Neural crest cell (in vitro differentiated cells): ENCODE measurements around the gene RPS14. TPM values are rescaled to one million over a fixed set of nuclear protein-coding genes. Genes with fewer than 3 reads are reported as not detected.

Source experiments
- DNase-seq: peaks from one replicate; pipeline ENCODE4 v3.0.0; 2021; ENCODE audit warnings: low read depth, mixed read lengths, low spot score
- H3K27ac Mint-ChIP-seq: one replicate; pipeline ENCODE4 v1.8.0; 2021; ENCODE audit warnings: mild to moderate bottlenecking, mixed read lengths; ENCODE audit not compliant: unreplicated experiment
- H3K27me3 Mint-ChIP-seq: 2 replicates; pipeline ENCODE4 v1.8.0; 2021; ENCODE audit warnings: low read depth, mild to moderate bottlenecking, mixed read lengths
- H3K36me3 Mint-ChIP-seq: 2 replicates; pipeline ENCODE4 v1.8.0; 2021; ENCODE audit warnings: low read depth, mild to moderate bottlenecking, mixed read lengths
- H3K4me1 Mint-ChIP-seq: 2 replicates; pipeline ENCODE4 v1.8.0; 2021; ENCODE audit warnings: mixed read lengths
- H3K4me3 Mint-ChIP-seq: one replicate; pipeline ENCODE4 v1.8.0; 2021; ENCODE audit warnings: mild to moderate bottlenecking, mixed read lengths
- H3K9me3 Mint-ChIP-seq: 2 replicates; pipeline ENCODE4 v1.8.0; 2021; ENCODE audit warnings: mixed read lengths
- total RNA-seq: library from RNA; stranded (reverse); gene quantifications from 2 replicates; pipeline ENCODE4 v1.2.1, GENCODE V29; 2021
- TF ChIP-seq, protein P1 (sequence below): fragments of 200-600 bp; sonication (generic); conservative IDR thresholded peaks from 2 replicates; pipeline ENCODE4 v1.5.0; 2021; ENCODE audit warnings: antibody characterized with exemption, mild to moderate bottlenecking

The RPS14 gene
- total RNA-seq, 1 donor from 2014 or later: 2,170 TPM

DNA sequence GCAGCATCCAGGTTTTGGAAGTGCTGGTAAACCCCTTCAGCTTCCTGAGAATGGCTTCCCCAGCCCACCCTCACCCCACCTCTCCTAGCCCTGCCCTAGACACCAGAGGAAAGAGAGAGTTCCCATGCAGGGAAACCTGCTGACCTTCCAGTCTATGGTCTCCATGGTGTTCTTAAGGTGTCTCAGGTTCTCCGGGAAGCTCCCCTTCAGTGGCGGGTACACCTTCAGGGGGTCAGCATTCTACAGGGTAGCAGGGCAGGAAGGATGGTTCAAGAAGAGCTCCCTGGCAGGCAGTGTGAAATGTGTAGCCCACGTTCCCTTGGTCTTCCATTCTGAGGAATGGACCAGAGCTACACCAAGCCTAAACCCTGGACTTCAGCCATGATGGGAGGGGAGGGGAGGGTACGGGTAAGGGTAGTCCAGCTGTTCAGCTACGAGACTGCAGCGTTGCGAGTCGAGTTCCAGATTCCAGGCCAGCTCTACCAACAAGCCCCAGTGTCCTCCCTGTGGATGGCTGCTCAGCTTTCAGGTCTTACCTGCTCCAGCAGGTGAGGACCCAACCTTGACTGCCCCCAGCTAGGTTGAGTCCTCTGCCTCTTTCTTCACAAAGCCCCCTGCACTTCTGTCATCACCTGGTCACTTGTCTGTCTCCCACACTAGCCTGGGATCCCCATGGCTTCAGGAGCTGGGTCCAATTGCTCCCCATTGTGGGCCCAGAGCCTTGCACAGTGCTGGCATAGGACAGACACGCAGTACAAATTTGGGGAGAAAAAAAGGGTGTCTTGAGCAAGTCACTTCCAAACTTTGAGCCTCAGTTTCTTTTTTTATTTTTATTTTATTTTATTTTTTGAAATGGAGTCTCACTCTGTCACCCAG is 44.4 kb downstream of the RPS14 start:
- no peak for DNase-seq
- H3K4me1 Mint-ChIP-seq: peaks cover 7% of the 10 kb centered on the region
- TF ChIP-seq, protein P1, sequence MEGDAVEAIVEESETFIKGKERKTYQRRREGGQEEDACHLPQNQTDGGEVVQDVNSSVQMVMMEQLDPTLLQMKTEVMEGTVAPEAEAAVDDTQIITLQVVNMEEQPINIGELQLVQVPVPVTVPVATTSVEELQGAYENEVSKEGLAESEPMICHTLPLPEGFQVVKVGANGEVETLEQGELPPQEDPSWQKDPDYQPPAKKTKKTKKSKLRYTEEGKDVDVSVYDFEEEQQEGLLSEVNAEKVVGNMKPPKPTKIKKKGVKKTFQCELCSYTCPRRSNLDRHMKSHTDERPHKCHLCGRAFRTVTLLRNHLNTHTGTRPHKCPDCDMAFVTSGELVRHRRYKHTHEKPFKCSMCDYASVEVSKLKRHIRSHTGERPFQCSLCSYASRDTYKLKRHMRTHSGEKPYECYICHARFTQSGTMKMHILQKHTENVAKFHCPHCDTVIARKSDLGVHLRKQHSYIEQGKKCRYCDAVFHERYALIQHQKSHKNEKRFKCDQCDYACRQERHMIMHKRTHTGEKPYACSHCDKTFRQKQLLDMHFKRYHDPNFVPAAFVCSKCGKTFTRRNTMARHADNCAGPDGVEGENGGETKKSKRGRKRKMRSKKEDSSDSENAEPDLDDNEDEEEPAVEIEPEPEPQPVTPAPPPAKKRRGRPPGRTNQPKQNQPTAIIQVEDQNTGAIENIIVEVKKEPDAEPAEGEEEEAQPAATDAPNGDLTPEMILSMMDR: no peak
- H3K4me3 Mint-ChIP-seq: no peak overlapping the region
- H3K27me3 Mint-ChIP-seq: no peaks in the 10 kb centered on the region
- H3K36me3 Mint-ChIP-seq: peaks cover 3% of the 10 kb centered on the region
- H3K27ac Mint-ChIP-seq: no peak overlapping the region
- H3K9me3 Mint-ChIP-seq: no peaks in the 10 kb centered on the region

DNA sequence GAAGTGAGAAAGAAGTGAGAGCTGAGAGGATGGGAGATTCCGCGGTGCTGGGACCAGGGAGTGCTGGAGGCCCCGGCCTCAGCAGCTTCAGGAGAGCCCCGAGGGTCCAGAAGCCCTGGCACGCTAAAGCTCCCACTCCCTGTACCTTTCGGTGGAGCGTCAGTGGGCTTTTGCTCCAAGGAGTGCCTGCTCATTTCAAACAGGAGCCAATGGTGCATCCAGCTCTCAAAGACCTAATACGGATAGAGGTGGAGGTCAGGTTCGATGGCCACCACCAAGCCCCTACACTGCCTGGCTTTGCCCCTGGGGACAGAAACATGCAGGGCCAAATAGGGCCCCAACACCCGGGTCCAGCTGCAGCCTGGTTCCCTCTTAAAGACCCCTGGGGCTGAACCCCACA is 45.0 kb downstream of the RPS14 start:
- no peak for DNase-seq
- TF ChIP-seq, protein P1: no peak
- H3K27ac Mint-ChIP-seq: no peak overlapping the region
- H3K27me3 Mint-ChIP-seq: no peaks in the 10 kb centered on the region
- no peaks in the 10 kb centered on the region for H3K9me3 Mint-ChIP-seq
- H3K4me3 Mint-ChIP-seq: no peak overlapping the region
- peaks cover under 1% of the 10 kb centered on the region for H3K4me1 Mint-ChIP-seq
- peaks cover 6% of the 10 kb centered on the region for H3K36me3 Mint-ChIP-seq

DNA sequence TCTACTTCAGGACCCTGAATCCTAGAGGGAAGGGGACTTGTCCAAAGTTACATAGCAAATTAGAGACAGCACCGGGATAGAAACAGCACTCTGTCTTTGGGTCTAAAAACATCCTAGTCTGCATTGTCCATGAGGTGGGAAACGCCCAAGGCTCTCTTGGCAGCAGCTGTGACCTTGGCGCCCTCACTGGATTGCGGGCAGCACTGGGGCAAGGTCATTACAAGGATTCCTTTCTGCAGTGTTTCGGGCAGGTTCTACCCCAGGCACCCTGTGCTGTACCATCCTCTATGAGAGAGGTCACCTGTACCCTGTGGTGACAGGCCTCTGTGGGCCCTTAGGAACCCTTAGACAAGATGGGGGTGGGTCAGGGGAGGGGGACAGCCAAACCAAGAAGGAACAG is 45.4 kb downstream of the RPS14 start:
- Mint-ChIP-seq H3K27ac (peak overlapping the region; percentile 50), H3K36me3 (peaks cover 6% of the 10 kb centered on the region), H3K4me3 (no peak overlapping the region), H3K9me3 (no peaks in the 10 kb centered on the region), H3K4me1 (no peaks in the 10 kb centered on the region), H3K27me3 (no peaks in the 10 kb centered on the region)
- TF ChIP-seq, protein P1: no peak
- no peak for DNase-seq

DNA sequence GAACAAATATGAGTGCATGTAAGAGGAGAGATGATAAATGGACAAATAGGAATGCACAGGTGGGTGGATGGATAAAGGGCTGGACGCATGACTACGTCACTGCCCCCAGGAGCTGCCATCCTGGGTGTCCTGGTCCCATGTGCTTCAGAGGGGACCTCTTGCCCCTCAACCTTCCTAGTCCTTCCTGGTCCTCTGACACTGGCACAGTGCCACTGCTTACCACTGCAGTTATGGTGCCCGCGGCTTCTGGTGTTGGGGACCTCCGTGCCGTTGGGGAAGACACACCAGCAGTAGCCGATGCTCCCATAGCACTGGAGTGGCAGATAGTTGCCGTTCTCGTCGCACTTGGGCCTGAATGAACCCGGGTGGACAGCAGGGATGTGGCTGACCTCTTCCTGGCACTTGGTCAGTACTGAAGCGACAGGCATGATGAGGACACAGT is 46.6 kb downstream of the RPS14 start:
- Mint-ChIP-seq H3K4me1 (no peaks in the 10 kb centered on the region), H3K9me3 (no peaks in the 10 kb centered on the region), H3K27ac (no peak overlapping the region), H3K27me3 (no peaks in the 10 kb centered on the region), H3K4me3 (no peak overlapping the region), H3K36me3 (peaks cover 6% of the 10 kb centered on the region)
- no peak for DNase-seq
- TF ChIP-seq, protein P1: no peak

DNA sequence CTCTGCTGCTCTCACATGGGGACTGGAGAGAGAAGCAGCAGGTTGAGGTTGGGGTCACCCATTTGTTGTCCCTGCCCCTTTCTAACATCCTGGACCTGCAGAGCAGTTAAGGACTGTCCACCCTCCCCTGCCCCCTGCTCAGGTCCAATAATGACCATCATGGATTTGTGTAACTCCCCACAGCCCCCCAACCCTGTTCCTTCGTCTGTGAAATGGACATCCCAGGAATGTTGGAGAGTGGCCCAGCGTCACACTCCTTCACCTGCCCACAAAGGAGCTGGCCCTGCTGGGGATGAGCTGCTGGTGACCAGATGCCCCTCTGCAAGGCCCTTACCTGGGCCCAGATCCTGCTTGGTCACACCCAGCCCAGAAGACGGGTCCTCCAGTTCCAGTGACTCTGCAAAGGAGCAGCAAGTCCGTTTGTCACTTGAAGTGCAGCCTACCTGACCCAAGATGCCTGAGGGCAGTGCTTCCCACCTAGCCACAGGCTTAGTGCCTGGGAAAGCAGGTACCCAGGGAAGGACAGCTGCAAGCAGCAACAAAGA is 47.2 kb downstream of the RPS14 start:
- Mint-ChIP-seq H3K4me1 (no peaks in the 10 kb centered on the region), H3K27me3 (no peaks in the 10 kb centered on the region), H3K9me3 (no peaks in the 10 kb centered on the region), H3K27ac (no peak overlapping the region), H3K36me3 (peaks cover 6% of the 10 kb centered on the region), H3K4me3 (no peak overlapping the region)
- DNase-seq: no peak
- TF ChIP-seq, protein P1: no peak
